H1 (cell line): ENCODE data around the gene NPC1L1. TPM values are rescaled to one million over a fixed set of nuclear protein-coding genes. Genes with fewer than 3 reads are reported as not detected.

Experiments used
- CTCF ChIA-PET: fragments of 300-600 bp; sonication (Branson Sonifier 250); formaldehyde crosslinking; loops from one replicate; lab custom pipeline; 2021; ENCODE audit not compliant: partially characterized antibody; lab: Charles Lee
- POLR2A ChIA-PET: fragments of 300-600 bp; sonication (Branson Sonifier 250); formaldehyde crosslinking; loops from one replicate; lab custom pipeline; 2021; ENCODE audit warnings: inconsistent platforms; ENCODE audit not compliant: partially characterized antibody; lab: Charles Lee
- DNase-seq, 2 experiments: peaks; one replicate each; pipeline versions ENCODE4 v3.0.0 to v3.0.0-alpha.2; 2010 to 2022; ENCODE audit warnings: low spot score in 2 of 2, low read depth in 1 of 2, mixed read lengths in 1 of 2
- FAIRE-seq: peaks from 2 replicates; lab custom pipeline; 2011; peaks lifted over from hg19 to GRCh38; lab: Jason Lieb, UNC
- H2AFZ ChIP-seq: 2 replicates; pipeline ENCODE4 v1.8.1; 2012; ENCODE audit warnings: low read length, inconsistent platforms
- H2AK5ac ChIP-seq: 2 replicates; pipeline ENCODE4 v1.6.1; 2013; ENCODE audit warnings: low read depth, low read length
- H2BK120ac ChIP-seq: replicated peaks from 2 replicates; pipeline ENCODE3; 2013; ENCODE audit warnings: low read depth, low read length, inconsistent platforms
- H2BK12ac ChIP-seq: 2 replicates; pipeline ENCODE4 v1.6.1; 2013; ENCODE audit warnings: low read depth, low read length
- H2BK15ac ChIP-seq: 2 replicates; pipeline ENCODE4 v1.6.1; 2013; ENCODE audit warnings: low read length
- H2BK20ac ChIP-seq: 2 replicates; pipeline ENCODE4 v1.6.1; 2013; ENCODE audit warnings: low read length
- H2BK5ac ChIP-seq: 2 replicates; pipeline ENCODE4 v1.6.1; 2013; ENCODE audit warnings: low read depth, low read length
- H3K14ac ChIP-seq: 2 replicates; pipeline ENCODE4 v1.6.1; 2013; ENCODE audit warnings: inconsistent platforms; ENCODE audit not compliant: insufficient read length
- H3K18ac ChIP-seq: 2 replicates; pipeline ENCODE4 v1.6.1; 2013; ENCODE audit warnings: low read length; ENCODE audit errors: extremely low read depth
- H3K23ac ChIP-seq: 2 replicates; pipeline ENCODE4 v1.6.1; 2013; ENCODE audit warnings: inconsistent platforms; ENCODE audit not compliant: insufficient read length
- H3K23me2 ChIP-seq: 2 replicates; pipeline ENCODE4 v1.6.1; 2013; ENCODE audit warnings: low read depth, low read length
- H3K27ac ChIP-seq: 2 replicates; pipeline ENCODE4 v1.6.1; 2011; ENCODE audit warnings: low read depth, low read length, inconsistent platforms
- H3K27me3 ChIP-seq, 4 experiments: replicated peaks in 1 of 4; 1 replicate in 1 of 4; 2 replicates in 3 of 4; pipeline versions ENCODE4 v1.6.1 to v1.8.1; 2011 to 2013; ENCODE audit warnings: low read length in 3 of 4, mild to moderate bottlenecking in 3 of 4, inconsistent platforms in 2 of 4, mixed read lengths in 2 of 4, moderate library complexity in 1 of 4; ENCODE audit not compliant: control insufficient read depth in 3 of 4, insufficient read depth in 3 of 4; ENCODE audit errors: extremely low read depth in 1 of 4
- H3K36me3 ChIP-seq, 4 experiments: 2 replicates each; pipeline versions ENCODE4 v1.6.1 to v1.8.1; 2011 to 2013; ENCODE audit warnings: mild to moderate bottlenecking in 4 of 4, low read length in 3 of 4, moderate library complexity in 2 of 4, control low read depth in 1 of 4, inconsistent platforms in 1 of 4; ENCODE audit not compliant: insufficient read depth in 4 of 4, control insufficient read depth in 2 of 4
- H3K4ac ChIP-seq: replicated peaks from 2 replicates; pipeline ENCODE3; 2013; ENCODE audit warnings: low read length, low read depth, mixed read lengths, inconsistent platforms; ENCODE audit not compliant: insufficient read length
- H3K4me1 ChIP-seq, 4 experiments: replicated peaks in 1 of 4; 1 replicate in 1 of 4; 2 replicates in 3 of 4; pipeline versions ENCODE4 v1.6.1 to v1.8.1; 2011 to 2013; ENCODE audit warnings: low read length in 3 of 4, inconsistent platforms in 2 of 4, mixed read lengths in 1 of 4; ENCODE audit not compliant: insufficient read depth in 4 of 4, control insufficient read depth in 3 of 4
- H3K4me2 ChIP-seq, 2 experiments: 2 replicates each; pipeline versions ENCODE4 v1.6.1 to v1.8.1; 2011 to 2013; ENCODE audit warnings: low read depth in 2 of 2, low read length in 2 of 2, control low read depth in 1 of 2, inconsistent platforms in 1 of 2, mild to moderate bottlenecking in 1 of 2; ENCODE audit not compliant: insufficient read depth in 1 of 2
- H3K4me3 ChIP-seq, 4 experiments: fragments of 200-600, 300-600 bp in 1 of 4; sonication (generic), shearing (Covaris generic), sonication (Bioruptor Twin) in 1 of 4; 2 replicates each; pipeline versions ENCODE4 v1.5.1 to v1.8.1; 2011 to 2016; ENCODE audit warnings: low read length in 4 of 4, low read depth in 3 of 4, control low read depth in 2 of 4, inconsistent platforms in 2 of 4, mild to moderate bottlenecking in 2 of 4, mixed read lengths in 1 of 4, moderate library complexity in 1 of 4; ENCODE audit not compliant: insufficient read depth in 2 of 4; ENCODE audit errors: extremely low read depth in 1 of 4
- H3K56ac ChIP-seq: replicated peaks from 2 replicates; pipeline ENCODE3; 2013; ENCODE audit warnings: low read depth, mild to moderate bottlenecking, mixed read lengths, low read length, inconsistent platforms; ENCODE audit not compliant: insufficient read length
- H3K79me1 ChIP-seq: 2 replicates; pipeline ENCODE4 v1.6.1; 2013; ENCODE audit warnings: low read depth, low read length, control low read depth
- H3K79me2 ChIP-seq, 2 experiments: 2 replicates each; pipeline versions ENCODE4 v1.6.1 to v1.8.1; 2012 to 2013; ENCODE audit warnings: low read length in 2 of 2, mild to moderate bottlenecking in 2 of 2, inconsistent platforms in 1 of 2; ENCODE audit not compliant: insufficient read depth in 2 of 2, control insufficient read depth in 1 of 2
- H3K9ac ChIP-seq, 4 experiments: replicated peaks in 1 of 4; 1 replicate in 1 of 4; 2 replicates in 3 of 4; pipeline versions ENCODE4 v1.6.1 to v1.8.1; 2011 to 2013; ENCODE audit warnings: low read depth in 3 of 4, low read length in 3 of 4, control low read depth in 2 of 4, mild to moderate bottlenecking in 2 of 4, moderate library complexity in 2 of 4, inconsistent platforms in 1 of 4; ENCODE audit errors: extremely low read depth in 1 of 4
- H3K9me3 ChIP-seq, 2 experiments: 2 replicates each; pipeline versions ENCODE4 v1.6.1 to v1.8.1; 2012 to 2013; ENCODE audit warnings: mild to moderate bottlenecking in 2 of 2, moderate library complexity in 2 of 2, control low read depth in 1 of 2, inconsistent platforms in 1 of 2, low read depth in 1 of 2, low read length in 1 of 2, mixed read lengths in 1 of 2; ENCODE audit not compliant: insufficient read depth in 2 of 2
- H4K20me1 ChIP-seq, 2 experiments: replicated peaks in 1 of 2; 2 replicates each; pipeline versions ENCODE3 to v1.8.1; 2011 to 2013; ENCODE audit warnings: inconsistent platforms in 2 of 2, low read length in 2 of 2, mild to moderate bottlenecking in 1 of 2; ENCODE audit not compliant: insufficient read depth in 2 of 2, control insufficient read depth in 1 of 2
- H4K5ac ChIP-seq: 2 replicates; pipeline ENCODE4 v1.6.1; 2013; ENCODE audit warnings: low read length, low read depth, mixed read lengths, inconsistent platforms; ENCODE audit not compliant: insufficient read length
- H4K8ac ChIP-seq: 2 replicates; pipeline ENCODE4 v1.8.0; 2013; ENCODE audit warnings: mild to moderate bottlenecking, moderate library complexity, low read length, inconsistent platforms; ENCODE audit not compliant: insufficient read depth; ENCODE audit errors: extremely low read depth
- H4K91ac ChIP-seq: replicated peaks from 2 replicates; pipeline ENCODE3; 2013; ENCODE audit warnings: low read length, mixed read lengths, inconsistent platforms; ENCODE audit not compliant: insufficient read length
- ASH2L ChIP-seq: fragments of 200-600, 300-600 bp; sonication (generic); IDR thresholded peaks from one replicate; pipeline ENCODE4 v1.7.1; 2017; ENCODE audit warnings: low read length
- BRCA1 ChIP-seq: IDR thresholded peaks from 2 replicates; pipeline ENCODE4 v1.6.1; 2012; ENCODE audit warnings: low read depth, low read length, improper control_type of control experiment
- CHD1 ChIP-seq: IDR thresholded peaks from 2 replicates; pipeline ENCODE4 v1.6.1; 2012; ENCODE audit warnings: low read depth, low read length, improper control_type of control experiment
- EZH2 ChIP-seq: fragments of 200-600 bp; sonication (generic); IDR thresholded peaks from 2 replicates; pipeline ENCODE4 v1.7.1; 2012; ENCODE audit warnings: low read depth, mild to moderate bottlenecking, moderate library complexity, low read length, inconsistent platforms; ENCODE audit not compliant: severe bottlenecking
- FOSL1 ChIP-seq: IDR thresholded peaks from 2 replicates; pipeline ENCODE4 v1.6.1; 2011; ENCODE audit warnings: mild to moderate bottlenecking, low read depth, low read length, moderate library complexity; ENCODE audit not compliant: insufficient read depth
- GABPA ChIP-seq: IDR thresholded peaks from 2 replicates; pipeline ENCODE4 v1.6.1; 2011; ENCODE audit warnings: mild to moderate bottlenecking, low read length, moderate library complexity, borderline replicate concordance; ENCODE audit not compliant: insufficient read depth
- GTF2F1 ChIP-seq: IDR thresholded peaks from 2 replicates; pipeline ENCODE4 v1.6.1; 2012; ENCODE audit warnings: low read depth, low read length, improper control_type of control experiment, borderline replicate concordance
- JUND ChIP-seq: IDR thresholded peaks from 2 replicates; pipeline ENCODE4 v1.6.1; 2011; ENCODE audit warnings: mild to moderate bottlenecking, improper control_type of control experiment, low read length
- KDM1A ChIP-seq: fragments of 200-600, 300-600 bp; sonication (generic); IDR thresholded peaks from 2 replicates; pipeline ENCODE4 v1.7.1; 2016; ENCODE audit warnings: mild to moderate bottlenecking, low read length, borderline replicate concordance
- POU5F1 ChIP-seq: IDR thresholded peaks from 2 replicates; pipeline ENCODE4 v1.6.1; 2011; ENCODE audit warnings: low read depth, mild to moderate bottlenecking, low read length, moderate library complexity
- TBP ChIP-seq: IDR thresholded peaks from 2 replicates; pipeline ENCODE4 v1.6.1; 2011; ENCODE audit warnings: low read depth, low read length, improper control_type of control experiment
- whole genome bisulfite sequencing, 2 experiments: shearing (Covaris generic) in 1 of 2; methylation state at CpG; one replicate each; pipeline versions ENCODE4 v1.1.6 to v1.1.7; 2013 to 2015; ENCODE audit warnings: low lambda C conversion rate in 2 of 2, mixed read lengths in 2 of 2, inconsistent platforms in 1 of 2, low coverage in 1 of 2, missing lambda C conversion rate in 1 of 2; ENCODE audit not compliant: insufficient replicate concordance in 2 of 2, insufficient coverage in 1 of 2, insufficient read length in 1 of 2; ENCODE audit errors: extremely low coverage in 1 of 2, missing lambda C conversion rate in 1 of 2; 5-methylcytosine and 5-hydroxymethylcytosine counted together
- polyA plus RNA-seq, 7 experiments: library from polyadenylated mRNA; depleted of rRNA in 3 of 7; stranded (reverse) in 5 of 7; unstranded in 2 of 7; fragments of >200 nt in 5 of 7; fragments of 200-250 nt in 2 of 7; gene quantifications; 1 replicate in 5 of 7; 2 replicates in 1 of 7; 4 replicates in 1 of 7; pipeline versions ENCODE4 v1.2.1 to v1.2.3, GENCODE V29; 2011 to 2013; ENCODE audit warnings: missing spikeins in 2 of 7, mixed read lengths in 2 of 7
- total RNA-seq: library from RNA; stranded (reverse); fragmentation: NEBNext Ultra II Directional; extraction: Animal tissue kit (Norgen Biotek cat#: 25700); gene quantifications from 2 replicates; pipeline ENCODE4 v1.2.1, GENCODE V29; 2021
- TF ChIP-seq, protein P1 (sequence below): IDR thresholded peaks from 2 replicates; pipeline ENCODE4 v1.6.1; 2011; ENCODE audit warnings: low read length, improper control_type of control experiment
- TF ChIP-seq, protein P2 (sequence below): IDR thresholded peaks from 2 replicates; pipeline ENCODE4 v1.6.1; 2011; ENCODE audit warnings: low read depth, mild to moderate bottlenecking, low read length; ENCODE audit not compliant: insufficient read depth

The NPC1L1 gene
- total and polyA plus RNA-seq, 2 of the 8 experiments (the other 6 are each of a cell fraction or from before 2014, with no cell fraction given): 0.06 to 0.21 TPM

GRCh38 chr7:44471850-44472249, 69.3 kb downstream of the NPC1L1 start:
- Histone ChIP-seq H2BK120ac (no peak overlapping the region), H3K4me1 (no peaks in the 10 kb centered on the region), H2AK5ac (no peak overlapping the region), H3K23ac (no peak overlapping the region), H2BK20ac (no peak overlapping the region), H2BK15ac (no peak overlapping the region), H3K27me3 (no peaks in the 10 kb centered on the region), H3K23me2 (no peaks in the 10 kb centered on the region), H2AFZ (no peak overlapping the region), H3K14ac (no peak overlapping the region), H3K9me3 (no peaks in the 10 kb centered on the region), H2BK12ac (no peak overlapping the region), H3K9ac (no peak overlapping the region), H3K36me3 (peaks cover 3 to 32% (median 17%) of the 10 kb centered on the region in 4 experiments; a peak in 7 of 8 replicates), H3K4ac (no peak overlapping the region), H4K91ac (no peak overlapping the region), H2BK5ac (no peak overlapping the region), H3K18ac (no peak overlapping the region), H3K4me2 (no peak overlapping the region), H4K8ac (no peak overlapping the region), H4K20me1 (peaks cover 8 to 13% of the 10 kb centered on the region in 2 experiments), H3K4me3 (no peak overlapping the region), H3K79me1 (peaks cover 9% of the 10 kb centered on the region; the same call in 1 of the 2 replicates), H3K56ac (no peak overlapping the region), H3K27ac (no peak overlapping the region), H3K79me2 (peaks cover 0 to 58% of the 10 kb centered on the region in 2 experiments; a peak in 2 of 4 replicates), H4K5ac (no peak overlapping the region)
- no peak for DNase-seq
- FAIRE-seq: no peak
- CTCF ChIA-PET: interaction anchor here (1.4 kb wide), 1 partner anchor 10 kb away, joined by 3 read pairs; no protein-coding TSS in a partner anchor
- POLR2A ChIA-PET: no interaction called here
- WGBS, 2 experiments: 92% methylated on average over 3 of the region's 3 CpGs; no CpG with 5 or more reads in 1 of the 2 experiments
- TF ChIP-seq BRCA1 (no peak), CHD1 (no peak), KDM1A (no peak), EZH2 (no peak), POU5F1 (no peak), GABPA (no peak), JUND (no peak), GTF2F1 (no peak), FOSL1 (no peak), TBP (no peak), ASH2L (no peak)
- TF ChIP-seq, protein P1, sequence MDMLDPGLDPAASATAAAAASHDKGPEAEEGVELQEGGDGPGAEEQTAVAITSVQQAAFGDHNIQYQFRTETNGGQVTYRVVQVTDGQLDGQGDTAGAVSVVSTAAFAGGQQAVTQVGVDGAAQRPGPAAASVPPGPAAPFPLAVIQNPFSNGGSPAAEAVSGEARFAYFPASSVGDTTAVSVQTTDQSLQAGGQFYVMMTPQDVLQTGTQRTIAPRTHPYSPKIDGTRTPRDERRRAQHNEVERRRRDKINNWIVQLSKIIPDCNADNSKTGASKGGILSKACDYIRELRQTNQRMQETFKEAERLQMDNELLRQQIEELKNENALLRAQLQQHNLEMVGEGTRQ: no peak
- TF ChIP-seq, protein P2, sequence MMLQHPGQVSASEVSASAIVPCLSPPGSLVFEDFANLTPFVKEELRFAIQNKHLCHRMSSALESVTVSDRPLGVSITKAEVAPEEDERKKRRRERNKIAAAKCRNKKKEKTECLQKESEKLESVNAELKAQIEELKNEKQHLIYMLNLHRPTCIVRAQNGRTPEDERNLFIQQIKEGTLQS: no peak
